D721Med (cell line): ENCODE results near the gene THBD.

Source experiments
- DNase-seq: peaks from one replicate; pipeline ENCODE4 v3.0.0; 2011; ENCODE audit warnings: low spot score; ENCODE audit not compliant: insufficient read length
- FAIRE-seq: peaks from 2 replicates; lab custom pipeline; 2011; peaks lifted over from hg19 to GRCh38; lab: Jason Lieb, UNC
- TF ChIP-seq, protein P1 (sequence below): IDR thresholded peaks from 2 replicates; pipeline ENCODE4 v1.5.1; 2012; ENCODE audit warnings: mild to moderate bottlenecking, control low read depth; ENCODE audit not compliant: insufficient read depth; ENCODE audit errors: missing control alignments

The THBD gene

DNA sequence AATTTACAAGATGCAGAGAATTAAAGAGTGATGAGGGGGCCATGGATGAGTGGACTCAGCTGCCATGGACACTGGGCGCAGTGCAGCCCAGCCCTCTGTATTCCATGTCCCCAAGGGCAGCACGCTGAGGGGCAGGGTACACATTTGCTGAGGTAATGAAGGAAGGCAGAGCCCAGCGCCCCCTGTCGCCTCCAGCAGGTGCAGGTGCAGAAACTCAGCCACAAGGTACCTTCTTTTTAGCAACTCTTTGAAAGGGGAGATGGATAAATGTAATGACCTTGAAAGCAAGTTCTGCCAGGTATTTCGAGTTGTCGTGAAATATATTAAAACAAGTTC, 29.5 kb upstream of the THBD start:
- DNase-seq (no peak), FAIRE-seq (no peak)

DNA sequence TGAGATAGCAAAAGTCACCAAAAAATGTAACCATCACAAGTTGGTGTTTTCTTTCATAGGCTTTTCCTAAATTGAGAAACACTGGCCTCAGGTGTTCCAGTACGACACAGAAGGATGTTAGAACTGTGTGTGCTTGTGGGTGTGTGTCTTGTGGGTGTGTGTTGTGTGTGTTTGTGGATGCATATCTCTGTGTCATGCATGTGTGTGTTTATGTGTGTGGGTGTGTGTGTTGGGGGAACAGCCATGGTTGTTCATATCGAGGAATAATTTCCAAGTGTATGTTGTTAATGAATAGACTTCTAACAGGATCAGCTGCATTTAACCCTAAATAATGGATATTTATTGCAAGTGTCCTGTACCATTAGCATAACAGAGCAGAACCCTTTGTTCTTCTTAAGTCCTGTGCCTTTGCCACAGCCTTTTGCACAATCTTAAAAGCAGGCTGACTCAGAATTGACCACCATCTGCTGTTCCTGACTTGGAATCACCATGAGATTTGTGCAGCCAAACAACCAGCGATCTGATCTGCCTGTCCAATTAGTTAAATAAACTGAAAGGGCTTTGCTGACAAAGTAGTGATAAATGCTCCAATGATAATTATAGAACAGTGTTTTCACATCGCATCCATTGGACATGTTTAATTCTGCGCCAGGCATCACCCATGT, 29.0 kb upstream of the THBD start:
- FAIRE-seq, result no peak
- TF ChIP-seq, protein P1, sequence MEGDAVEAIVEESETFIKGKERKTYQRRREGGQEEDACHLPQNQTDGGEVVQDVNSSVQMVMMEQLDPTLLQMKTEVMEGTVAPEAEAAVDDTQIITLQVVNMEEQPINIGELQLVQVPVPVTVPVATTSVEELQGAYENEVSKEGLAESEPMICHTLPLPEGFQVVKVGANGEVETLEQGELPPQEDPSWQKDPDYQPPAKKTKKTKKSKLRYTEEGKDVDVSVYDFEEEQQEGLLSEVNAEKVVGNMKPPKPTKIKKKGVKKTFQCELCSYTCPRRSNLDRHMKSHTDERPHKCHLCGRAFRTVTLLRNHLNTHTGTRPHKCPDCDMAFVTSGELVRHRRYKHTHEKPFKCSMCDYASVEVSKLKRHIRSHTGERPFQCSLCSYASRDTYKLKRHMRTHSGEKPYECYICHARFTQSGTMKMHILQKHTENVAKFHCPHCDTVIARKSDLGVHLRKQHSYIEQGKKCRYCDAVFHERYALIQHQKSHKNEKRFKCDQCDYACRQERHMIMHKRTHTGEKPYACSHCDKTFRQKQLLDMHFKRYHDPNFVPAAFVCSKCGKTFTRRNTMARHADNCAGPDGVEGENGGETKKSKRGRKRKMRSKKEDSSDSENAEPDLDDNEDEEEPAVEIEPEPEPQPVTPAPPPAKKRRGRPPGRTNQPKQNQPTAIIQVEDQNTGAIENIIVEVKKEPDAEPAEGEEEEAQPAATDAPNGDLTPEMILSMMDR, result no peak
- DNase-seq, result no peak

More for the DNA sequence above, 29.5 kb upstream of the THBD start:
- TF ChIP-seq, protein P1, result no peak

DNA sequence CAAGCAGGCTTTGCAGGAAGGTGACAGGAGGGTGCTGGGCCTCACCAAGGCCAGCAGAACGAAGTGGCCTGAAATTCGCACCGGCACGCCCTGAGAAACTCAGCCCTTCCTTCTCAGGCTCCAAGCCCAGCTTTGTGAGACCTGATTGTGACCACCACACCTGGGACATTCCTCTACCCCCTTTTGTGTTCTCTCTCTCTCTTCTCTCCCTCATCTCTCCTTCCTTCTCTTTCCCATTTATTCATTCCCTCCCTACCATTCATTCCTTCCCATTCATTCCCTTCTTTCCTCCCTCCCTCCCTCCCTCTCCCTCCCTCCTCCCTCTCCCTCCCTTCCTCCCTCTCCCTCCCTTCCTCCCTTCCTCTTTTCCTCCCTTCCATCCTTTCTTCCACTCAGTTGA, 27.8 kb upstream of the THBD start:
- TF ChIP-seq, protein P1, result no peak
- FAIRE-seq (no peak), DNase-seq (no peak)

DNA sequence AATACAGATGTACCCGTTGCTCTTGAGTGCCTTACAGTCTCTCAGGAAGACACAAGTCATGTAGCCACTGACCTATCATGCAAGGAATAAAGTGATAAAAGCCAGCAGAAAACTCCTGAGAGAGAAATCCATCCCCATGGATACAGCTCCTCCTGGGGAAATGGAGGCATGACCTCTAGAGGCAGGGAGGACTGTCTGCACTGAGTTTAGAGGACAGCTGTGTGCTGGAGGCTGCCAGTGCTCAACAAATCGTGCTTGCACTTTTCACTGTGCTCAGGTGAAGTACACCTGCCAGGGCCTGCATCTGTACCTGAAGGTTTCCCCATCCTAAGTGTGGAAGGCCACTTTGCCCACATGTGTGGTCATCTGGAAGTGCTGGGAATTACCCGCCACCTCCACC, 24.6 kb upstream of the THBD start:
- FAIRE-seq (no peak), DNase-seq (no peak)
- TF ChIP-seq, protein P1, result no peak

DNA sequence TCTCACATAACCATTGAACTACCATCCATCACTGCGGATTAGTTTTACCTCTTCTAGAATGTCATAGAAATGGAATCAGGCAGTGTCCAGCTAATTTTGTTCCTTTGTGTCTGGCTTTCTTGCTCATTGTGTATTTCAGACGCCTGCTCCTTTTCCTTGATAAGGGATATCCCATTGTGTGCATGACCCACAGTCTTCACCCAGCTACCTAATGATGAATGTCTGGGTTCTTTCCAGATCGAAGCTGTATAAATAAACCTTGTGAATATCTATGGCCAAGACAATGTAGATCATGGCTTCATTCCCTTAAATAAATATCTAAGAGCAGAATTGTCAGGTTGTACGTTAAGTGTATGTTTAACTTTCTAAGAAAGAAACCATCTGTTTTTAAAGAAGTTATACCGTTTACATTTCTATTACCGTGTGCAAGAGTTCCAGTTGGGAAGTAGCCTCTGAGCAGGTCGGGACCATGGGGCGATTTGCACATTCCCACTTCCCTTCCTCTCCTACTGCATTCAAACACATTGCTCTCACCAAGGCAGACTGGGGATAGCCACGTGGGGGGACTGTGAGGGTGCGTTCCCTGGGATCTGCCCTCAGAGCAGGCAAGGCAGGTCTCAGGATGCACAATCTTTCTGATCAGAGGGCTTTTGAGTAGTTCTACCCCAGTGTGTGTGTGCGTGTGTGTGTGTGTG, 23.6 kb upstream of the THBD start:
- TF ChIP-seq, protein P1, result no peak

DNA sequence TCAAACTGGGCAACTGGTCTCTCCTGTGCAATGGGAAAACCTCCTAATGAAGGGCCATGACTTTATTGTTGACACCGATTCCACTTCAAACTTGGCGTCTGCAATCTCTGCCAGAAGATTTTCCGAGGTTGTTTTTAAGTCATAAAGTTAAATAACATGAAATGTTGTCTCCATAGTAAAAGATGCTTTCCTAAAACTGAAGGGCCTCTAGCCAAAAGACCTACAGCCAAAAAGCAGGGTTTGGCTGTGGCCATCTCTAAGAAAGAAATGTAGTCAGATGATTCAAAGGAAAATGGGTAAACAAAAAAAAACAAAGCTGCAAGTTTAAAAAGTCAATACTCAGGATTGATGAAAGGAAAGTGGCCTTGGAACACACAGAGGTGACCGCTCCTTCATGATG, 22.5 kb upstream of the THBD start:
- TF ChIP-seq, protein P1, result no peak
- DNase-seq (no peak), FAIRE-seq (no peak)

More for the DNA sequence above, 23.6 kb upstream of the THBD start:
- FAIRE-seq (no peak), DNase-seq (no peak)

DNA sequence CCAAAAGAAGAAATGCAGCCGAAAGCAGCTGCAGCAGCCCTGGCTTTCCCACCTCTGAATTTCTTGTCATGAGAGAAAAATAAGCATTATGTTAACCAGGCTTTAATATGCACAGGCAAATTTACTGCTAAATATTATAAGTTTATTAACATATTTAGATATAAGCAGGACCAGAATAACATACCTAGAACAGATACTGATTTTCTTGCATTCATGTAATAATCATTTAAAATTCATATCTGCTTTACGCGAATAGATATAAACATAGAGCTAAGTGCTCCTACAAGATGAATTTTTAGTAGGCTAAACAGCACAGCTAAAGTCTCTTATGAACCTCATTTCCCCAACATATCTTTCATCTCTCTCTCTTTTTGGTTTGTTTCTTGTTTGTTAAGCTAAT, 21.9 kb upstream of the THBD start:
- TF ChIP-seq, protein P1, result no peak
- no peak for DNase-seq
- FAIRE-seq, result no peak
